ENCODE data around the gene ZNF764.

ZNF764 gene

DNA sequence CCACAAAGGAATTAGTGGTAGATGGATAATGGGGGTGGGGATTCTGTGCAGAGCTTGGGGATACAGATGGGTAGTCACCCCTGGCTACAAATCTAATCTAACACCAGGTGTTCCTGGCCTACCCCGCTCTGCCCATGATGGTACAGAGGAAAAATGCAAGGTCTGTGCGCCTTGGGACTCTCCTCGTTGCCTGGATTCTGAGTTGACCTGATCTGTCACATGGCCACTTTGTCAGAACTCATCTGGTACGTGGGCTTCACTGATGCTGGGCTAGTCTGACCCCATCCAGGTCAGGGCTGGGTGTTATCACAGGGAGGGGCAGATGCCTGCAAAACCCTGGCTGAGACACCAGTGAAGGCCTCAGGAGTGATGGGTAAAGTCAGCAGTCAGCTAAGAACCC, 5.2 kb downstream of the ZNF764 start:
- Histone ChIP-seq H3K9me3 (ENCODE audit: insufficient read depth, low read depth, low read length) (peaks cover 4% of the 10 kb centered on the region), H3K27ac (ENCODE audit: low read depth, low read length) (no peak overlapping the region), H3K4me3 (ENCODE audit: low read depth, low read length) (no peak overlapping the region), H4K12ac (ENCODE audit: low read depth, low read length) (no peak overlapping the region), H2AFZ (ENCODE audit: insufficient read depth, low read length, poor library complexity) (no peak overlapping the region), H3K23ac (ENCODE audit: low read length) (no peak overlapping the region), H3K79me2 (ENCODE audit: control insufficient read depth, insufficient read depth, low read length, poor library complexity) (peaks cover 4% of the 10 kb centered on the region), H3K14ac (ENCODE audit: low read length) (no peak overlapping the region), H4K91ac (ENCODE audit: low read depth, low read length) (no peak overlapping the region), H3K27me3 (ENCODE audit: insufficient read depth, low read length) (no peaks in the 10 kb centered on the region), H3K4me2 (ENCODE audit: low read length) (no peak overlapping the region), H2BK12ac (ENCODE audit: low read length) (no peak overlapping the region), H4K8ac (ENCODE audit: low read depth, low read length) (no peak overlapping the region), H2BK5ac (ENCODE audit: low read depth, low read length, poor library complexity) (no peak overlapping the region), H3K79me1 (ENCODE audit: low read length) (peaks cover 6% of the 10 kb centered on the region), H3K4ac (ENCODE audit: low read depth, low read length) (no peak overlapping the region), H2AK5ac (ENCODE audit: low read length) (no peak overlapping the region), H3K4me1 (ENCODE audit: control insufficient read depth in 1 of 2, insufficient read depth in 2 of 2, low read length in 2 of 2) (peaks cover 16 to 20% of the 10 kb centered on the region in 2 experiments), H3K36me3 (ENCODE audit: control insufficient read depth in 1 of 2, insufficient read depth in 2 of 2, low read length in 2 of 2) (peaks cover 14% of the 10 kb centered on the region in 2 experiments), H2BK120ac (ENCODE audit: insufficient read depth, low read length, poor library complexity) (no peak overlapping the region), H3K18ac (ENCODE audit: low read length) (peak overlapping the region; percentile 33), H3K9ac (ENCODE audit: low read length) (no peak overlapping the region)
- DNase-seq, result no peak
- WGBS (ENCODE audit: extremely low coverage, insufficient coverage, insufficient read length), result no CpG with 5 or more reads among the region's 4 CpGs

DNA sequence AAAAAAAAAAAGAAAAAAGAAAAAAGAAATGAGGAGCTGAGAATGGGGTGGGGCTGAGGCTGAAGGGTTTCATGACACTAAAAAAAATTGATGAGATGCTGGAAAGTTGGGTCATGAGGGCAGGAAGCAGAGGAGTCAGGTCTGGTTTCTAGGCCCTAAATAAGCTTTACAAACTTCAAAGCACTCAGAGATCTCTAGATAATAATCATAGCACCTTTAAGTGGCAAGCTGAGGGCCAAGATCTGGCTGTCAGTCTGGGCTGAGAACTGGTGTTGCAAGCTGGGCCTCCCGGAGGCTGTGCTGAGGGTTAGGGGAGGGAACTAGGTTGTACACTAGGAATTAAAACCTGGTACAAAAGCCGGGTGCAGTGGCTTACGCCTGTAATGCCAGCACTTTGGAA, 6.4 kb downstream of the ZNF764 start:
- H3K27ac ChIP-seq (ENCODE audit: low read depth, low read length), result no peak overlapping the region
- peaks cover 6% of the 10 kb centered on the region for H3K9me3 ChIP-seq (ENCODE audit: insufficient read depth, low read depth, low read length)
- H2BK120ac ChIP-seq (ENCODE audit: insufficient read depth, low read length, poor library complexity), result no peak overlapping the region
- H4K91ac ChIP-seq (ENCODE audit: low read depth, low read length), result no peak overlapping the region
- peak; percentile 38 to 46 for DNase-seq
- H3K79me1 ChIP-seq (ENCODE audit: low read length), result peaks cover 2% of the 10 kb centered on the region
- H2BK12ac ChIP-seq (ENCODE audit: low read length), result no peak overlapping the region
- H3K36me3 ChIP-seq (ENCODE audit: control insufficient read depth in 1 of 2, insufficient read depth in 2 of 2, low read length in 2 of 2), result peaks cover 14% of the 10 kb centered on the region in 2 experiments
- no peak overlapping the region for H2AK5ac ChIP-seq (ENCODE audit: low read length)
- H3K4me1 ChIP-seq (ENCODE audit: control insufficient read depth in 1 of 2, insufficient read depth in 2 of 2, low read length in 2 of 2), result peaks cover 16% of the 10 kb centered on the region in 2 experiments
- no peak overlapping the region for H3K23ac ChIP-seq (ENCODE audit: low read length)
- H4K8ac ChIP-seq (ENCODE audit: low read depth, low read length), result no peak overlapping the region
- H2BK5ac ChIP-seq (ENCODE audit: low read depth, low read length, poor library complexity), result no peak overlapping the region
- H3K4ac ChIP-seq (ENCODE audit: low read depth, low read length), result no peak overlapping the region
- no CpG with 5 or more reads among the region's 3 CpGs for WGBS (ENCODE audit: extremely low coverage, insufficient coverage, insufficient read length)
- no peak overlapping the region for H3K14ac ChIP-seq (ENCODE audit: low read length)
- H4K12ac ChIP-seq (ENCODE audit: low read depth, low read length), result no peak overlapping the region
- no peaks in the 10 kb centered on the region for H3K79me2 ChIP-seq (ENCODE audit: control insufficient read depth, insufficient read depth, low read length, poor library complexity)
- no peak overlapping the region for H3K9ac ChIP-seq (ENCODE audit: low read length)
- no peak overlapping the region for H3K4me3 ChIP-seq (ENCODE audit: low read depth, low read length)
- no peak overlapping the region for H3K4me2 ChIP-seq (ENCODE audit: low read length)
- no peak overlapping the region for H2AFZ ChIP-seq (ENCODE audit: insufficient read depth, low read length, poor library complexity)
- no peaks in the 10 kb centered on the region for H3K27me3 ChIP-seq (ENCODE audit: insufficient read depth, low read length)
- no peak overlapping the region for H3K18ac ChIP-seq (ENCODE audit: low read length)

DNA sequence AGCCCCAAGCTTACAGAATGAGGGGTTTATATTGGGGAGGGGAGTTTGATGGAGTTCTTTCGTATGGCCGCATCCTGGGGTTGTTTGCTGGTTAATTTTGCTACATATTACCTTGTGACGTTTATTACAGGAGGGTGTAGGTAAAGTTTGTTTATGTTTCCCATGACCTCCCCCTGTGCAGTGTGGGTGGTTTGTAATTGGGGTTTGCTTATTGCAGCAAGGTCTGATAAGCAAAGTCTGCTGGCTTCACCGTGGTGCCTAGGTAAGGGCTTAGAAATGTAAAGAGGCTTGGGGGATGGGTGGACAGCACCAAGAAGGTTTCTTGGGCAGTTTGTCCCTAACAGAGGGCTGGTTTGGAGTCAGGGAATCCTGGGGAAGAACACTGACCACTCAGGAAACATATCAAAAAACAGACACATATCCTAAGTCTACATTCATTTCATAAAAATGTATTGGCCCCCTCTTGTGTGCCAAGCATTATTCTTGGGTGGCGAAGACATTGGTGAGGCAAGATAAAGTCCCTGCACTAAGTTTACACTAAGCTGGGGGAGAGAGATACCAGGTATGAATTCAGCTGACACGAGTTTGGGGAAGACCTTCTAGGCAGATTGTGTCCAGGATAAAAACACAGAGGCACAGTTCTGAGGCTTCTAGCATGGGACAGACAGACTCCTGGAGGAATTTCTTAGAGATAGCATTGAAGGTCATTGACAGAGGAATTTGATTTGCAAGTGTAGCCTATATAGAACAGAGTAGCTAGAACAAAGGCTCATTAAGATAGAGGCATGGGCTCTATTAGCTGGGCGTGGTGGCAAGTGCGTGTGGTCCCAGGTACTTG, 9.5 kb downstream of the ZNF764 start:
- Histone ChIP-seq H4K8ac (ENCODE audit: low read depth, low read length) (no peak overlapping the region), H2AK5ac (ENCODE audit: low read length) (no peak overlapping the region), H3K14ac (ENCODE audit: low read length) (no peak overlapping the region), H3K36me3 (ENCODE audit: control insufficient read depth in 1 of 2, insufficient read depth in 2 of 2, low read length in 2 of 2) (no peaks in the 10 kb centered on the region), H4K91ac (ENCODE audit: low read depth, low read length) (no peak overlapping the region), H3K4me1 (ENCODE audit: control insufficient read depth in 1 of 2, insufficient read depth in 2 of 2, low read length in 2 of 2) (peaks cover 12% of the 10 kb centered on the region in 2 experiments), H3K4me3 (ENCODE audit: low read depth, low read length) (no peak overlapping the region), H3K23ac (ENCODE audit: low read length) (no peak overlapping the region), H3K4ac (ENCODE audit: low read depth, low read length) (no peak overlapping the region), H3K79me1 (ENCODE audit: low read length) (peaks cover 2% of the 10 kb centered on the region), H2BK120ac (ENCODE audit: insufficient read depth, low read length, poor library complexity) (no peak overlapping the region), H2BK12ac (ENCODE audit: low read length) (no peak overlapping the region), H3K79me2 (ENCODE audit: control insufficient read depth, insufficient read depth, low read length, poor library complexity) (no peaks in the 10 kb centered on the region), H3K4me2 (ENCODE audit: low read length) (no peak overlapping the region), H3K9me3 (ENCODE audit: insufficient read depth, low read depth, low read length) (peaks cover 6% of the 10 kb centered on the region), H3K27ac (ENCODE audit: low read depth, low read length) (peak overlapping the region; percentile 58), H4K12ac (ENCODE audit: low read depth, low read length) (no peak overlapping the region), H2BK5ac (ENCODE audit: low read depth, low read length, poor library complexity) (no peak overlapping the region), H3K9ac (ENCODE audit: low read length) (no peak overlapping the region), H3K18ac (ENCODE audit: low read length) (no peak overlapping the region), H2AFZ (ENCODE audit: insufficient read depth, low read length, poor library complexity) (no peak overlapping the region), H3K27me3 (ENCODE audit: insufficient read depth, low read length) (no peaks in the 10 kb centered on the region)
- DNase-seq, result no peak
- no CpG with 5 or more reads among the region's 8 CpGs for WGBS (ENCODE audit: extremely low coverage, insufficient coverage, insufficient read length)

DNA sequence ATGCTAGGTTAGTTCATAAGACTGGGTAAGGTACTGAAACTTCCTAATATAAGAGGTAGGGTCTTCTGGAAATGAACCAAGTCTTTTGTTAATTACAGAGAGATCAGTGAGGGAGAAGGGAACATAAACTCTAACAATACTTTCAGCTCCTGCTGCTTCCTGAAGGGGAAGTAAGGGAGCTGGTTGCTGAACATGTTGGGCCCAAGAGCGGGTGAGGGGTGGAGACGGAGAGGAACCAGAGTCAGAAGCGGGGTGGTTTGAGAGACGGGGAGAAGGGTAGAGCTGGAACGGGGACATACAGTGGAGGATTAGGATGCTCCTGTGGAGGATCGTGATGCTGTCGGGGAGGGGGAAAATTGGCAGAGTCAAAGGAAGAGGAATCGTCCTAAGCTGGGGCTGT, 12.1 kb downstream of the ZNF764 start:
- no peaks in the 10 kb centered on the region for H3K79me2 ChIP-seq (ENCODE audit: control insufficient read depth, insufficient read depth, low read length, poor library complexity)
- no peak overlapping the region for H2AFZ ChIP-seq (ENCODE audit: insufficient read depth, low read length, poor library complexity)
- no peak overlapping the region for H2BK12ac ChIP-seq (ENCODE audit: low read length)
- no peak overlapping the region for H3K23ac ChIP-seq (ENCODE audit: low read length)
- H4K8ac ChIP-seq (ENCODE audit: low read depth, low read length), result no peak overlapping the region
- H3K27me3 ChIP-seq (ENCODE audit: insufficient read depth, low read length), result no peaks in the 10 kb centered on the region
- no peak overlapping the region for H3K14ac ChIP-seq (ENCODE audit: low read length)
- no peak overlapping the region for H4K12ac ChIP-seq (ENCODE audit: low read depth, low read length)
- H3K36me3 ChIP-seq (ENCODE audit: control insufficient read depth in 1 of 2, insufficient read depth in 2 of 2, low read length in 2 of 2), result no peaks in the 10 kb centered on the region
- H3K4ac ChIP-seq (ENCODE audit: low read depth, low read length), result no peak overlapping the region
- no peak overlapping the region for H2BK5ac ChIP-seq (ENCODE audit: low read depth, low read length, poor library complexity)
- no peak overlapping the region for H2BK120ac ChIP-seq (ENCODE audit: insufficient read depth, low read length, poor library complexity)
- H2AK5ac ChIP-seq (ENCODE audit: low read length), result no peak overlapping the region
- H4K91ac ChIP-seq (ENCODE audit: low read depth, low read length), result no peak overlapping the region
- H3K9me3 ChIP-seq (ENCODE audit: insufficient read depth, low read depth, low read length), result peaks cover 4% of the 10 kb centered on the region
- no peak for DNase-seq
- no peak overlapping the region for H3K27ac ChIP-seq (ENCODE audit: low read depth, low read length)
- no peak overlapping the region for H3K4me2 ChIP-seq (ENCODE audit: low read length)
- peaks cover 2% of the 10 kb centered on the region for H3K79me1 ChIP-seq (ENCODE audit: low read length)
- H3K4me3 ChIP-seq (ENCODE audit: low read depth, low read length), result no peak overlapping the region
- no peak overlapping the region for H3K18ac ChIP-seq (ENCODE audit: low read length)
- no CpG with 5 or more reads among the region's 8 CpGs for WGBS (ENCODE audit: extremely low coverage, insufficient coverage, insufficient read length)
- peaks cover 15 to 16% of the 10 kb centered on the region in 2 experiments for H3K4me1 ChIP-seq (ENCODE audit: control insufficient read depth in 1 of 2, insufficient read depth in 2 of 2, low read length in 2 of 2)
- no peak overlapping the region for H3K9ac ChIP-seq (ENCODE audit: low read length)

Data from trophoblast cell (in vitro differentiated cells and primary cell).